SK-N-SH (cell line): ENCODE data around the gene NBEAL1.

Source experiments
- CHD2 ChIP-seq: fragments of 150-350 bp; IDR thresholded peaks from 2 replicates; pipeline ENCODE4 v1.6.1; 2018; ENCODE audit warnings: low read length; ENCODE audit not compliant: partially characterized antibody
- EP300 ChIP-seq, 2 experiments: IDR thresholded peaks; 2 replicates each; pipeline versions ENCODE4 v1.4.0 to v1.6.1; 2012; ENCODE audit warnings: borderline replicate concordance in 1 of 2, low read depth in 1 of 2, low read length in 1 of 2
- FOSL2 ChIP-seq: IDR thresholded peaks from 2 replicates; pipeline ENCODE4 v1.4.0; 2012; ENCODE audit warnings: low read depth, mild to moderate bottlenecking, moderate library complexity, borderline replicate concordance
- FOXM1 ChIP-seq: IDR thresholded peaks from 2 replicates; pipeline ENCODE4 v1.4.0; 2012; ENCODE audit warnings: low read depth, mild to moderate bottlenecking
- JUND ChIP-seq: IDR thresholded peaks from 2 replicates; pipeline ENCODE4 v1.4.0; 2012
- NRF1 ChIP-seq: IDR thresholded peaks from 2 replicates; pipeline ENCODE4 v1.6.1; 2012; ENCODE audit warnings: low read depth, mild to moderate bottlenecking, low read length
- SMC3 ChIP-seq: IDR thresholded peaks from 2 replicates; pipeline ENCODE4 v1.6.1; 2012; ENCODE audit warnings: low read depth, low read length, improper control_type of control experiment
- TF ChIP-seq, protein P1 (sequence below): fragments of 200-600 bp; sonication (generic); IDR thresholded peaks from 2 replicates; pipeline ENCODE4 v1.6.1; 2017; ENCODE audit warnings: antibody characterized with exemption, mild to moderate bottlenecking, moderate library complexity
- TF ChIP-seq, protein P2 (sequence below): fragments of 150-350 bp; IDR thresholded peaks from 2 replicates; pipeline ENCODE4 v1.6.1; 2017; ENCODE audit warnings: antibody characterized with exemption, low read length, low read depth, borderline replicate concordance

DNA sequence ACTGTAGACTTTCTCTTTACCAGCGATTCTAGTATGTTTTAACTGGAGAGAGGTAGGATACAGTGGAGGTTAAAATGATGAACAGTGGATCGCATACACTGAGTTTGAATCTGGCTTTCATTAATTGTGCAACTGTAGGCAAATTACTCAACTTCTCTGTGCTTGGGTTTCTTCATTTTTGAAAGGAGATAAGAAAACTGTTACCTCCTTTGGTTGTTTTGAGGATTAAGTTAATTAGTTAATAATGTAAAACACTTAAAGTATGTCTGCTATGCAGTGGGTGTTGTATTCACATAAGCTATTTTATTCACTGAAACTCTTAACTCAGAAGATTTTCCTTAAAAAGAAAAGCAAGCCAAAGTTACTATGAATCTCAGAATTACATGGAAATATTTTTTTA is 112.3 kb downstream of the NBEAL1 start:
- TF ChIP-seq CHD2 (no peak), EP300 (IDR thresholded peaks at IDR 0.05; ENCODE audit: borderline replicate concordance in 1 of 2, low read depth in 1 of 2, low read length in 1 of 2) (no peak), JUND (no peak), FOXM1 (no peak), NRF1 (no peak), SMC3 (no peak), FOSL2 (no peak)
- TF ChIP-seq, protein P1, sequence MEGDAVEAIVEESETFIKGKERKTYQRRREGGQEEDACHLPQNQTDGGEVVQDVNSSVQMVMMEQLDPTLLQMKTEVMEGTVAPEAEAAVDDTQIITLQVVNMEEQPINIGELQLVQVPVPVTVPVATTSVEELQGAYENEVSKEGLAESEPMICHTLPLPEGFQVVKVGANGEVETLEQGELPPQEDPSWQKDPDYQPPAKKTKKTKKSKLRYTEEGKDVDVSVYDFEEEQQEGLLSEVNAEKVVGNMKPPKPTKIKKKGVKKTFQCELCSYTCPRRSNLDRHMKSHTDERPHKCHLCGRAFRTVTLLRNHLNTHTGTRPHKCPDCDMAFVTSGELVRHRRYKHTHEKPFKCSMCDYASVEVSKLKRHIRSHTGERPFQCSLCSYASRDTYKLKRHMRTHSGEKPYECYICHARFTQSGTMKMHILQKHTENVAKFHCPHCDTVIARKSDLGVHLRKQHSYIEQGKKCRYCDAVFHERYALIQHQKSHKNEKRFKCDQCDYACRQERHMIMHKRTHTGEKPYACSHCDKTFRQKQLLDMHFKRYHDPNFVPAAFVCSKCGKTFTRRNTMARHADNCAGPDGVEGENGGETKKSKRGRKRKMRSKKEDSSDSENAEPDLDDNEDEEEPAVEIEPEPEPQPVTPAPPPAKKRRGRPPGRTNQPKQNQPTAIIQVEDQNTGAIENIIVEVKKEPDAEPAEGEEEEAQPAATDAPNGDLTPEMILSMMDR, result no peak
- TF ChIP-seq, protein P2, sequence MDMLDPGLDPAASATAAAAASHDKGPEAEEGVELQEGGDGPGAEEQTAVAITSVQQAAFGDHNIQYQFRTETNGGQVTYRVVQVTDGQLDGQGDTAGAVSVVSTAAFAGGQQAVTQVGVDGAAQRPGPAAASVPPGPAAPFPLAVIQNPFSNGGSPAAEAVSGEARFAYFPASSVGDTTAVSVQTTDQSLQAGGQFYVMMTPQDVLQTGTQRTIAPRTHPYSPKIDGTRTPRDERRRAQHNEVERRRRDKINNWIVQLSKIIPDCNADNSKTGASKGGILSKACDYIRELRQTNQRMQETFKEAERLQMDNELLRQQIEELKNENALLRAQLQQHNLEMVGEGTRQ, result no peak
